ENCODE measurements around the gene TMEM120B.
"Not testable (repeated sequence)": the region's sequence is repeated elsewhere in the genome, so short reads cannot be mapped to it uniquely, and the experiment has no call there.

TMEM120B gene

DNA sequence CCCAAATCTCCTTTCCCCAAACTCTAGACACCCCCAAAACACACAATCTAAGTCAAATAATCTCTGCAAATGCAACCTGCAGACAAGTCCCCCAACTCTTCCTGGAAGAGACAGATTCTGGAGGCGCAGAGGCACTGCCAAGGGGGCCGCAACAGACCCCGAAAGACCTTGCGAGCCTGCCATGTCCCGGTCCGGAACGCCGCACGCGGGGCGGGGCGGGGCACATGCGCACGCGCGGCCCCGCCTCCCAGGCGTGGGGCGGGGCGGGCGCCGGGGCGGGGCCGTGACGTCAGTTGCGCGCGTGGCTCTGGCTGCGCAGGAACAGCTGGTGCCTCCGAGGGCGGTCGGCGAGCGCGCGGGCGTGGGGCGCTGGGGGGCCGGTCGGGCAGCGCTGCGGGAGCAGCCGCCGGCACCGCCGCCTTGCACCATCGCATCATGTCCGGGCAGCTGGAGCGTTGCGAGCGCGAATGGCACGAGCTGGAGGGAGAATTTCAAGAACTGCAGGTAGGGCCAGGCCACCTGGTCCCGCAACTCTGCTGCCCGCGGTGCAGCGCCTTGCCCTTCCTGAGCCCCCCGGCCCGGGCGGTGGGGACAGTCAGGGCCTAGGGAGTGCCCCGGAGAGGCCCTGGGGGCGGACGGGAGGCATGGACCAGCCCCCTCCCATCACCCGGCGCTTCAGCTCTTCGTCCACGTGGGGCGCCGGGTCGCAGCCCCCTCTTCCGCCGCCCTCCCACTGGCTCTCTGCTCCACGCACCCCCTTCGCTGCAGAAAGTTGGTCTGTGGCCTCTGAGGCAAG is at the start of gene TMEM120B:
TMEM120B (plus strand) TSS at position 292 of the 796 bp plus-strand sequence; CDS start at position 436, 144 bp downstream.
- no peaks in the 10 kb centered on the region for H3K36me3 ChIP-seq (replicated peaks; ENCODE audit: insufficient read depth, low read length)
- H3K27ac ChIP-seq (ENCODE audit: low read length) = peak within 1 kb of the TSS; percentile 10; the same call in 1 of the 2 replicates

DNA sequence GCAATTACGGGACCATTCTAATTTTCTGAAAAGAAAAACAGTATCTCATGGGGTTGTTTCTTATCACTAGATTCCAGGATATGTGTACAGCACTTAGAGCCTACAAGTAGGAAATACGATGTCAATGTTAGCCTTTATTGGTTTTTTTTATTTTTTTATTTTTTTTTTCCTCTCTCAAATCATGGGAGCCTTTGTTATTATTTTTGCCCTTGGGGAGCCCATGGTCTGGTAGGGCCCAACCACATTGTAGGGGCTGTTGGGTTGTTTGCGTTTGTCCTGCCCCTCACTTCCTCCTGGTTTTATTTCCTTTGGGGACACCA is 49.0 kb upstream of the TMEM120B start:
- TF ChIP-seq EZH2 (optimal IDR thresholded peaks at IDR 0.05; ENCODE audit: low read depth, low read length) = no peak
- Histone ChIP-seq H3K36me3 (replicated peaks; ENCODE audit: insufficient read depth, low read length) (no peaks in the 10 kb centered on the region), H3K4me1 (ENCODE audit: low read length) (no peaks in the 10 kb centered on the region), H3K27me3 (replicated peaks; ENCODE audit: insufficient read depth, low read length) (no peaks in the 10 kb centered on the region), H3F3A (ENCODE audit: insufficient read depth, low read length) (no peaks in the 10 kb centered on the region), H3K4me3 (ENCODE audit: low read length) (peak overlapping the region; percentile 22; the same call in 1 of the 2 replicates), H3K79me2 (ENCODE audit: low read length) (no peaks in the 10 kb centered on the region), H3K27ac (ENCODE audit: low read length) (no peak overlapping the region), H3K4me2 (ENCODE audit: low read depth, low read length) (peak overlapping the region; percentile 49; the same call in 1 of the 2 replicates), H3K9me3 (replicated peaks; ENCODE audit: insufficient read depth, low read length) (no peaks in the 10 kb centered on the region), H3K9ac (ENCODE audit: low read length) (no peak overlapping the region), H2AFZ (ENCODE audit: low read length) (peak overlapping the region; percentile 45), H4K20me1 (ENCODE audit: insufficient read depth, low read length) (no peaks in the 10 kb centered on the region), H3K9me2 (replicated peaks; ENCODE audit: insufficient read depth, low read length) (no peaks in the 10 kb centered on the region)
- DNase-seq = no peak

More for the DNA sequence above, at the start of gene TMEM120B:
- H3K4me1 ChIP-seq (ENCODE audit: low read length) = peaks cover 3% of the 10 kb centered on the region; the same call in 1 of the 2 replicates
- H3F3A ChIP-seq (ENCODE audit: insufficient read depth, low read length) = no peaks in the 10 kb centered on the region
- peak within 1 kb of the TSS; percentile 90 for H3K4me2 ChIP-seq (ENCODE audit: low read depth, low read length)
- H3K9me3 ChIP-seq (replicated peaks; ENCODE audit: insufficient read depth, low read length) = no peaks in the 10 kb centered on the region
- peaks cover 8% of the 10 kb centered on the region for H3K79me2 ChIP-seq (ENCODE audit: low read length)
- H4K20me1 ChIP-seq (ENCODE audit: insufficient read depth, low read length) = no peaks in the 10 kb centered on the region
- H3K9ac ChIP-seq (ENCODE audit: low read length) = peak within 1 kb of the TSS; percentile 72
- H3K4me3 ChIP-seq (ENCODE audit: low read length) = peak within 1 kb of the TSS; percentile 82
- no peaks in the 10 kb centered on the region for H3K9me2 ChIP-seq (replicated peaks; ENCODE audit: insufficient read depth, low read length)
- TF ChIP-seq EZH2phosphoT487 (IDR thresholded peaks at IDR 0.05; ENCODE audit: low read length) (no peak), CTCF (IDR thresholded peaks at IDR 0.05; ENCODE audit: low read length) (no peak), EZH2 (optimal IDR thresholded peaks at IDR 0.05; ENCODE audit: low read depth, low read length) (no peak)
- H2AFZ ChIP-seq (ENCODE audit: low read length) = peak within 1 kb of the TSS; percentile 72
- no peaks in the 10 kb centered on the region for H3K27me3 ChIP-seq (replicated peaks; ENCODE audit: insufficient read depth, low read length)
- DNase-seq = peak; percentile 64

- H3K36me3 ChIP-seq (replicated peaks; ENCODE audit: insufficient read depth, low read length); H3K79me2 ChIP-seq (ENCODE audit: low read length); H3K9me3 ChIP-seq (replicated peaks; ENCODE audit: insufficient read depth, low read length); H4K20me1 ChIP-seq (ENCODE audit: insufficient read depth, low read length); H3K9ac ChIP-seq (ENCODE audit: low read length); H3K9me2 ChIP-seq (replicated peaks; ENCODE audit: insufficient read depth, low read length); H3K4me3 ChIP-seq (ENCODE audit: low read length); H2AFZ ChIP-seq (ENCODE audit: low read length); H3F3A ChIP-seq (ENCODE audit: insufficient read depth, low read length); H3K4me1 ChIP-seq (ENCODE audit: low read length); H3K4me2 ChIP-seq (ENCODE audit: low read depth, low read length); H3K27ac ChIP-seq (ENCODE audit: low read length); DNase-seq; H3K27me3 ChIP-seq (replicated peaks; ENCODE audit: insufficient read depth, low read length): not testable (repeated sequence)
Measured at GRCh38 chr12:121666829-121667228, 45.7 kb upstream of the TMEM120B start.

GRCh38 chr12:121668750-121669520 is 43.6 kb upstream of the TMEM120B start:
- TF ChIP-seq EZH2 (optimal IDR thresholded peaks at IDR 0.05; ENCODE audit: low read depth, low read length) (no peak), CTCF (IDR thresholded peaks at IDR 0.05; ENCODE audit: low read length) (peak; percentile 38)
- Histone ChIP-seq H3K27me3 (replicated peaks; ENCODE audit: insufficient read depth, low read length) (no peaks in the 10 kb centered on the region), H3F3A (ENCODE audit: insufficient read depth, low read length) (peaks cover 6% of the 10 kb centered on the region), H3K36me3 (replicated peaks; ENCODE audit: insufficient read depth, low read length) (no peaks in the 10 kb centered on the region), H3K9me2 (replicated peaks; ENCODE audit: insufficient read depth, low read length) (no peaks in the 10 kb centered on the region), H2AFZ (ENCODE audit: low read length) (no peak overlapping the region), H3K9me3 (replicated peaks; ENCODE audit: insufficient read depth, low read length) (no peaks in the 10 kb centered on the region), H3K27ac (ENCODE audit: low read length) (no peak overlapping the region), H3K79me2 (ENCODE audit: low read length) (no peaks in the 10 kb centered on the region), H3K9ac (ENCODE audit: low read length) (no peak overlapping the region), H3K4me2 (ENCODE audit: low read depth, low read length) (no peak overlapping the region), H3K4me3 (ENCODE audit: low read length) (no peak overlapping the region), H3K4me1 (ENCODE audit: low read length) (0 out of 2 replicates have a peak, but pooled peaks cover 3% of the 10 kb centered on the region), H4K20me1 (ENCODE audit: insufficient read depth, low read length) (no peaks in the 10 kb centered on the region)
- no peak for DNase-seq
